Measurements from ENCODE around the gene E2F2.

DNA sequence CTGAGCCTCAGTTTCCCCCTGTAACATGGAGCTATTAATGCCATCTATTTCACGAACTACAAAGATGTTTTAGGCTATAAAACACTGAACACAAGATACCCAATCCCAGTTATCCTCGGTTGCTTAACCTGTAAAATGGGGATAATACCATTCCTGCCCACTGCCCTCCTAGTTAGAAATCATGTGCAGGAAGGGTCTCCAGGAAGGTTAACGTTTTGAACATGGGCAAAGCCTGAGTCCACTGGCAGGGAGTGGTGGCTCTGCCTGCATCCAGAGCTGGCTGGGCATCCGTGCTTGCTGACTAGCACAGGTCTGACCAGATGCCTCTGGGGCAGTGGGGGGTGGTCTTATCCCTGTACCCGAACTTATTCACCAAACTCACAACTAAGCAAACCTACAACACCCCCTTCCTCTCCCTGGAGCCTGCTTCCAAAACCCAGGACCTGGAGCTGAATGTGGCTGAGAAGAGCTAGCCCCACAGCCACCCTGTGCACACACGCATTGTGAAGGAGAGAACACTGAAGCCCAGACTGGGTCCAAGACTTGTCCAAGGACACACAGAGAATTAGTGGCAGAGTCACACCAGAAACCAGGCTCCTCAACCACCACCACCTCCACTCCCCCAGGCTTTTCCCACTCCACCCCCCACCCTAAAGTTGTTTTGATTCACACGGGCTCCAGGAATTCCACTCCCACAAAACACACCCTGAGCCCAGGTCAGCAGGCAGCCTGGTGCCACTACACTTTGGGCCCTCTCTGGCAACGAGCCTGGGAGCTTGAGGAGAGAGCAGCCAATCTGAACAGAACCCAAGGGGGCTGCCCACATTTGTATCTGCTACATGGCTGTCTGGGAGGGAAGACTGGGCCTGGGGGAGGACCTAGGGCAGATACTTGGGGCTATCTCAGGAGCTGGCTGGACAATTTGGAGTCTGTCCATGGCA lies 1.6 kb downstream of the E2F2 start:
- TF ChIP-seq, protein P1, sequence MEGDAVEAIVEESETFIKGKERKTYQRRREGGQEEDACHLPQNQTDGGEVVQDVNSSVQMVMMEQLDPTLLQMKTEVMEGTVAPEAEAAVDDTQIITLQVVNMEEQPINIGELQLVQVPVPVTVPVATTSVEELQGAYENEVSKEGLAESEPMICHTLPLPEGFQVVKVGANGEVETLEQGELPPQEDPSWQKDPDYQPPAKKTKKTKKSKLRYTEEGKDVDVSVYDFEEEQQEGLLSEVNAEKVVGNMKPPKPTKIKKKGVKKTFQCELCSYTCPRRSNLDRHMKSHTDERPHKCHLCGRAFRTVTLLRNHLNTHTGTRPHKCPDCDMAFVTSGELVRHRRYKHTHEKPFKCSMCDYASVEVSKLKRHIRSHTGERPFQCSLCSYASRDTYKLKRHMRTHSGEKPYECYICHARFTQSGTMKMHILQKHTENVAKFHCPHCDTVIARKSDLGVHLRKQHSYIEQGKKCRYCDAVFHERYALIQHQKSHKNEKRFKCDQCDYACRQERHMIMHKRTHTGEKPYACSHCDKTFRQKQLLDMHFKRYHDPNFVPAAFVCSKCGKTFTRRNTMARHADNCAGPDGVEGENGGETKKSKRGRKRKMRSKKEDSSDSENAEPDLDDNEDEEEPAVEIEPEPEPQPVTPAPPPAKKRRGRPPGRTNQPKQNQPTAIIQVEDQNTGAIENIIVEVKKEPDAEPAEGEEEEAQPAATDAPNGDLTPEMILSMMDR (IDR thresholded peaks at IDR 0.05): no peak
- no peak for TF ChIP-seq POLR2A (IDR thresholded peaks at IDR 0.05)
- no peak for TF ChIP-seq POLR2AphosphoS5 (IDR thresholded peaks at IDR 0.05)
